GM21529 (cell line): ENCODE data around the gene SCYL2.
"Not testable (repeated sequence)": the region's sequence is repeated elsewhere in the genome, so short reads cannot be mapped to it uniquely, and the experiment has no call there.

Source experiments
- ATAC-seq: cut with Tn5 transposase; IDR thresholded peaks from one replicate; pipeline ENCODE4 v1.9.1; 2021; ENCODE audit not compliant: unreplicated experiment

Gene SCYL2, protein sequence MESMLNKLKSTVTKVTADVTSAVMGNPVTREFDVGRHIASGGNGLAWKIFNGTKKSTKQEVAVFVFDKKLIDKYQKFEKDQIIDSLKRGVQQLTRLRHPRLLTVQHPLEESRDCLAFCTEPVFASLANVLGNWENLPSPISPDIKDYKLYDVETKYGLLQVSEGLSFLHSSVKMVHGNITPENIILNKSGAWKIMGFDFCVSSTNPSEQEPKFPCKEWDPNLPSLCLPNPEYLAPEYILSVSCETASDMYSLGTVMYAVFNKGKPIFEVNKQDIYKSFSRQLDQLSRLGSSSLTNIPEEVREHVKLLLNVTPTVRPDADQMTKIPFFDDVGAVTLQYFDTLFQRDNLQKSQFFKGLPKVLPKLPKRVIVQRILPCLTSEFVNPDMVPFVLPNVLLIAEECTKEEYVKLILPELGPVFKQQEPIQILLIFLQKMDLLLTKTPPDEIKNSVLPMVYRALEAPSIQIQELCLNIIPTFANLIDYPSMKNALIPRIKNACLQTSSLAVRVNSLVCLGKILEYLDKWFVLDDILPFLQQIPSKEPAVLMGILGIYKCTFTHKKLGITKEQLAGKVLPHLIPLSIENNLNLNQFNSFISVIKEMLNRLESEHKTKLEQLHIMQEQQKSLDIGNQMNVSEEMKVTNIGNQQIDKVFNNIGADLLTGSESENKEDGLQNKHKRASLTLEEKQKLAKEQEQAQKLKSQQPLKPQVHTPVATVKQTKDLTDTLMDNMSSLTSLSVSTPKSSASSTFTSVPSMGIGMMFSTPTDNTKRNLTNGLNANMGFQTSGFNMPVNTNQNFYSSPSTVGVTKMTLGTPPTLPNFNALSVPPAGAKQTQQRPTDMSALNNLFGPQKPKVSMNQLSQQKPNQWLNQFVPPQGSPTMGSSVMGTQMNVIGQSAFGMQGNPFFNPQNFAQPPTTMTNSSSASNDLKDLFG

DNA sequence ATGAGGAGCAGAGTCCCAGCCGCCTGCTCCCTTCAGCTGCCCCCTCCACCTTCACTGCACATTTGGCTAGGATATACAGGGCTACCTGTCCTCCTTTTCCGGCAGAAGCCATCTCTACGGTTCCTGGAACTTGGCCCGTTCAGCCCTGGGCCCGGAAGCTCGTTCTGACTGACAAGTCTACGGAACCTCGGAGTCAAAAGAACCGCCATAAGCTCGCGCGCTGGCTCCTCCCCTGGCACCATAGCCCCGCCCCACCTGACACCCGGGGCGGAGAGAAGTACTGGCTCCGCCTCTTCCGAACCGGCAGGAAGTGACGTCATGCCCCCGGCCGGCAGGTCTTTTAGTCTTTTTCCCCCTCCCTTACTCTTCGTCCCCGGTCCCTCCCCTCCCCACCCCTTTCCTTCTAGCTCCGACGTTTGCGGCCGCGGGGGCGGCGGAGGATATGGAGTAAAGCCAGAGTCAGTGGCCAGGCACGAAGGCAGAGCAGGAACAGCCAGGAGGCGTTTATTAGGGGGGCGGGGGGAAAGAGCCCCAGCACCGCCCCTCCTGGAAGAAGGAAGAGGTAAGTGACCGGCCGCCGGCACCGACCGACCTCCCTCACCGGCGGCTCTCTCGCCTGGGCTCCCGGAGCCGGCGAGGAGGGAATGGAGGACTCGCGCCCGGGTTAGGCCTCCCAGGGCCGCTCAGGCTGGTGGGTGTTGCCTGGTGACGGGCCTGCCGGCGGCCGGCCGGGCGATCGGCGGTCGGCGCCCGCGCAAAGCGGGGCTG lies at the start of gene SCYL2, which contains the start of gene DEPDC4:
Gene SCYL2 (plus strand): TSS at position 343 of the 768 bp plus-strand sequence. CDS start 15,794 bp downstream, outside the sequence.
Gene DEPDC4 (minus strand): TSS at position 245 of the 768 bp plus-strand sequence. CDS start 3 bp downstream, at position 242.
- ATAC-seq: peak; percentile 90

DNA sequence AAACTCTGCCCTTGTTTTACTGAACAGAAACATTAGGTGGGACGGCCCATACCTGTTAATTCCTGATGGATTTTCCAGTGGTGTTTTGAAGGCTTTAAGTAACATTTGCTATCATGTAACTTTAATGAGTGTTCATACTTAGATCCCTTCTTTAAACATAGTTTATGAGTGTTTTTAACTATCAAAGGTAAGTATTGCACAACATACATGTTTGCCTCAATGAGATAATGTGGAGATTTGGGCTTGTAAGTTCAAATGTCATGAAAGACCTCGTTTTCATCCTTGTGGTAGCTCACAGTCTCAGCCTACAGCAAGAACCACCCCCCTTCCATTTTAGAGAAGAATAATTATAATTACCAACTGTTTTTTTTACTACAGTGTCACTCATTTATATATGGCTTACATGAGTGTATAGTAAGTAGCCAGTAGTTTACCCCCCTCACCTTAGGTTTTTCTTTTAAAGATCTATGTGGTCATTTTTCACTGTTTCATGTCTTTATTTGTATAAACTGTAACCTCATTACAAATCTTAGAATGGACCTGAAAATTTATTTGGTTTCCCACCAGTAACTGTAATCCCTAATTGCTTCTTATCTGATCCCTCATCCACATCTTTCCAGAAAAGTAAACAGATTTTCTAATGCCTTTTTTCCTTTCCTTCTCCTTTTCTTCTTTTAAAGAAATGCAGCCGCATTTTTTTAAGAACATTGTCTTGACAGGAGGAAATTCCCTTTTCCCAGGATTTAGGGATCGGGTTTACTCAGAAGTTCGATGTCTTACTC lies 47.5 kb upstream of the SCYL2 start:
- no peak for ATAC-seq

DNA sequence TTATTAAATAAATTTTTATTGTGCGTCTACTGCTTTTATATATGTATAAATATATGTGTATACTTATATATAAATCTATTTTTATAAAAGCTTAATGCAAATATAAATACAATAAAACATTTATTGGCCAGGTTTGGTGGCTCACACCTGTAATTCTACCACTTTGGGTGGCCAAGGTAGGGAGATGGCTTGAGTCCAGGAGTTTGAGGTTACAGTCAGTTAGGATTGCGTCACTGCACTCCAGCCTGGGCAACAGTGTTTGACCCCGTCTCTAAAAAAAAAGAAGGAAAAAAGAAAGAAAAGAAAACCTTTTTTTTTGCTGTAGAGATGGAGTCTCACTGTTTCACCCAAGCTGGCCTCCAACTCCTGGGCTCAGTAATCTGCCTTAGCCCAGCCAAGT lies 45.5 kb upstream of the SCYL2 start:
- no peak for ATAC-seq

DNA sequence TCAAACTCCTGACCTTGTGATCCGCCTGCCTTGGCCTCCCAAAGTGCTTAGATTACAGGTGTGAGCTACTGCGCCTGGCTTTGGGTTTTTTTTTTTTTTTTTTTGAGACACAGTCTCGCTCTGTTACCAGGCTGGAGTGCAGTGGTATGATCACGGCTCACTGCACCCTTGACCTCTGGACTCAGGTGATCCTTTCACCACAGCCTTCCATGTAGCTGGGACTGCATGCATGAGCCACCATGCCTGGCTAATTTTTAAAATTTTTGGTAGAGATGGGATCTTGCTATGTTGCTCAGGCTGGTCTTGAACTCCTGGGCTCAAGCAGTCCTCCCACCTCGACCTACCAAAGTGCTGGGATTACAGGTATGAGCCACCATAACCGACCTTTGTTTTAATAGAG lies 44.8 kb upstream of the SCYL2 start:
- not testable (repeated sequence) for ATAC-seq

DNA sequence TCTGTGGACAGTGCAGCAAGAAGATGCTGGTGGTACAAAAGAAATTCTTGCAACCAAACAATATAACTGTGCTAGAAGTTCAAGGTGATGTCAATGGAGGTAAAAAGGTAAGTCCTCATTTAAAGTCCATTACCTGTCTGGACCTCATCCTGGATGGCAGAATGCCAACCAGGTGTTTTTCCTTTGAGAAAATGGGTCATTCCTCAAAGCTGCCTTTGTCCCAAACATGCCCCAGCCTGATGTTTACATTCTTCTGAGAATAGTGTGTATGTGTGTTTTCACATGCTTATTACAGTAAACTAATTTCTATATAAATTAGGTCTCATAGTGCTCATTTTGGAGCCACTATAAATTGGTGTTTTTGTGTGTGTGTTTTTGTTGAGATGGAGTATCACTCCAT lies 41.5 kb upstream of the SCYL2 start:
- no peak for ATAC-seq

DNA sequence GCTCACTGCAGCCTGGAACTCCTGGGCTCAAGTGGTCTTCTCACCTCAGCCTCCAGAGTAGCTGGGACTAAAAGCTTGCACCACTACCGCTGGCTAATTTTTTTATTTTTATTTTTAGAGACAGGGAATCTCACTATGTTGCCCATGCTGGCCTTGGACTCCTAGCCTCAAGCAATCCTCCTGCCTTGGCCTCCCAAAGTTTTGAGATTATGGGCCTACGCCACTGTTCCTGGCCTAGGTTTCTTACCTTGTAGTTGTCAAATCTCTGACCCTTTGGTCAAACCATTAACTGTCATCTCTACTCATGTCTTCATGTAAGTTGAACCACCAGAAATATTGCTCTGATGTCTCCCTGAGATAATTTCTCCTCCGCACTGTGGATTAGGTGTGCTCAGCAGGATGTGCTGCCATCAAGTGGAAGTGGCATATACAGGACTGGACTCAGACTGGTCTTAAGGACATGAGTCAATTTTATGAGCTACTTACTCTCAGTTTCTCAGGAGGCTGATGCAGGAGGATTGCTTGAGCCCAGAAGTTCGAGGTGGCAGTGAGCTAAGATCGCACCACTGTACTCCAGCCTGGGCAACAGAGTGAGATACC lies 37.8 kb upstream of the SCYL2 start:
- no peak for ATAC-seq

DNA sequence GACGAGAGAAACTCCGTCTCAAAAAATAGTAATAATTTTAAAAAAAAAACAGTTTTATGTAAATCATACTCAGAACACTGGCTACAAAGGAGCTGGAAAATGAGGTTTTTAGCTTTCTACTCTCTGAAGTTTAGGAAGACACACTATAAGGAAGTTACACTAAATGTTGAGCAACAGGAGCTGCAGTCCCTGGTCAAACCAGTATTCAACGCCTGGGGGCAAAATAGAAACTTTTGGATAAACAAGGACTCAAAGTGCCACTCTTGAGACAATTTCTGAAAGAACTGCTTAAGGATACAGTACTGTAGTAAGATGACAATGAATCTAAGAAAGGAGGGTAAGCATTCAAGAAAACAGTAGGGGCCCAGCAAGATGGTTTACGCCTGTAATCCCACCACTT lies 37.1 kb upstream of the SCYL2 start:
- ATAC-seq: no peak

DNA sequence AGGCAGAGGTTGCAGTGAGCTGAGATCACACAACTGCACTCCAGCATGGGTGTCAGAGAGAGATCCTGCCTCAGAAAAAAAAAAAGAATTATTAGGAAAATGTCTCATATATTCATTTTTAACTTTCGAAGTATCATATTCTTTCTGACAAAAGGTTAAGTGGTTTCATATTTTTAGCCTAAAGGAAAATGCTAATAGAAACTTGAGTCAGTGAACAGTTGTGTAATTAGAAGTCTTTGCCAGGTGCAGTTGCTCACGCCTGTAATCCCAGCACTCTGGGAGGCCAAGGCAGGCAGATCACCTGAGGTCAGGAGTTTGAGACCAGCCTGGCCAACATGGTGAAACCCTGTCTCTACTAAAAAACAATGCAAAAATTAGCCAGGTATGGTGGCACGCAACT lies 35.1 kb upstream of the SCYL2 start:
- ATAC-seq: not testable (repeated sequence)

DNA sequence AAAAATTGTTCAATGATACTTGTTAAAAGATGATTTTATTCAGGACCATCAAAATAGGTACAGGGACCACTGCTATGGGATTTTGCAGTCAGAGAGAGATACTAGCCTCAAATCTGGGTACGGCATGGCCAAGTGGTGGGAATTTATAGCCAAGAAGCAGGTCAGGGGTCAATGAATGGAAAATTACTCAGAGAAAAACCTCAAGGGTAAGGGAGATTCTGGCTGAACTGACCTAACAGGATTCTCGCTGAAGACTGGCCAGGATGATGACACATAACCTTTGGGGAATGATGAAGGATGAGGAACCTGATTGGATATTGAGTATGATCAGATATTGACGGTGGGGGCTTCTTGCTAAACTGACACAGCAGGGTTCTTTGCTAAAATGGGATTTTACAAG lies 32.8 kb upstream of the SCYL2 start:
- ATAC-seq: no peak

DNA sequence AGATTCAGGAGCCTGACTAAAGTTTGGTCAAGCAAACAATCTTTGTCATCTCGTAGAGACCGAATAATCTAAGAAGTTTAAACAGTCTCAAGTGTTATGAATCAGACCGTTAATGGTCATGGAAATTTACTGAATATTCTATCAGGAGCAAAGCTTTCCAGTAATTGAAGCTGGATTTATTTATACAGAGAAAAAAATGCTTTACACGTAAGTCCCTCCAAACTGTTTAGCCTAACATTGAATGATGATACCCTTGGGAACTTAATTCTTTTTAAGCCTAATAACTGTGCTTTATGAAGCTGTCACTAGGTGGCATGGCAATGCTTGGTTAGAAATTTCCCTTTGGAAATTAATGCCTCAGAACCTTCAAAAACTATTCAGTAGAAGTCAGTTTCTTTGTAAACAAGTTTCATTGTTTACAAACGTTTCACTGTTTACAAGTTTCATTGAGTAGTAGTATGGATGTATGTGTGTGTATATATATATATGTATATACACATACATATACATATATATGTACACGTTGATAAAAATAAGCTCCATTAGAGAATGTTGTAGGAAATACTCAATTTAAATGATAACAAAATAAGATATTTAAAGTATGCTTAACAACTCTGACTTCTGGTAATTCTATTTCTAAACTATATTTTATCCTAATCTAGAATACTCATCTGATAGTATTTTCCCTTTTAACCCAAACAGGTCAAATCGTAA lies 32.2 kb upstream of the SCYL2 start:
- peak; percentile 63 for ATAC-seq

DNA sequence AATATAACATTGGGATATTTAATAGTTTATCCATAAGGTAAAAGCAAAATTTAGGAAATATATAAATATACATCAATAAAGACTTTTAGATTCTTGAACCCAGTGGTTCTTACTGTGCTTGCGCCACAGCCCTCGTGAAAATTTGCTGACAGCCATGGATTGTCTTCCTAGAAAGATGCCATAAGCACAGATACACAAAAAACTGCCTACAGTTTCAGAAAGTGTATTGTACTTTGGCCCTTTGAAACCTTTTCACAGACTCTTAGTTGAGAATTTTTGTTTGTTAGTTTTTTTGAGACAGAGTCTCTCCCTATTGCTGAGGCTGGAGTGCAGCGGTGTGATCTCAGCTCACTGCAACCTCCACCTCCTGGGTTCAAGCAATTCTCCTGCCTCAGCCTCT lies 28.2 kb upstream of the SCYL2 start:
- no peak for ATAC-seq

DNA sequence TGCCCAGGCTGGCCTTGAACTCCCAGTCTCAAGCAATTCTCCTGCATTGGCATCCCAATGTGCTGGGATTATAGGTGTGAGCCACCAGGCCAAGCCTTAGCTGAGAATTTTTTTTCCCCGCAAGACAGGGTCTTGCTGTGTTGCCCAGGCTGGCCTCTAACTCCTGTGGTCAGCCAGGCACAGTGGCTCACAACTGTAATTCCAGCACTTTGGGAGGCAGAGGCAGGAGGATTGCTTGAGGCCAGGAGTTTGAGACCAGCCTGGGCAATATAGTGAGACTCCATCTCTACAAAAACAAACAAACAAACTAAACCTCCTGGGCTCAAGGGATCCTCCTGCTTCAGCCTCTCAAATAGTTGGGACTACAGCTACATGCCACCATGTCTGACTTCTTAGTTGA lies 27.4 kb upstream of the SCYL2 start:
- ATAC-seq: no peak

DNA sequence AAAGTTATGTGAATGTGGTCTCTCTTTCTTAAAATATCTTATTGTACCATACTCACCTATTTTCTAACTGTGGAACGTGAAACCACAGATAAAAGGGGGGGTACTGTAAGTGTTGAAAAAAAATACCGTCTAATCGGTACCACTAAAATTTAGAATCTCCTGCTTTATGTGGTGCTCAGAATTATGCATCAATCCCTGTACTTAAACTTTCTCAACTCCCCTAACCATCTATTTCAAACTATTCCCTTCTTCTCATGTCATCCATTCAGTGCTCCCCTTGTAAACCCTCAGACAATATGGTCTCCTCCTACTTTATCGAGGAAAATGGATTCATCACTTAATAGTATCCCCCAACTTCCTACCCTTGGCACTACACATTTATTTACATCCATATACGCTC lies 23.8 kb upstream of the SCYL2 start:
- no peak for ATAC-seq

DNA sequence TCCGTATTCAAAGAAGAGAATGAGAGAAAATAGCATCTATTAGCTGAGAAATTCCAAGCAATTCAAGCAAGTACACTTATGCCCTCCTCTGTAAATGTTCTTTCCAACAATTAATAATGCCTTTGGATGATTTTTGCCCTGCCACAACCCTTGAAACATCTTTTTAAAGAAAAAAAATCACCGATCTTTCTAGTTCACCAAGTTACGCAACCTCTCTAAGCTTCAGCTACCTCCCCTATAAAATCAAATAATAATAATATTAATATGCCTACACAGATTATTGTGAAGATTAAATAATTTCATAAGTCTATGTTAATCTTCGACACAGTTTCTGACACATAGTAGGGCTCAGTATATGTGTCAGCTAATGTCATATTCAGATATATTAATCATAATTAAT lies 19.2 kb upstream of the SCYL2 start:
- no peak for ATAC-seq

DNA sequence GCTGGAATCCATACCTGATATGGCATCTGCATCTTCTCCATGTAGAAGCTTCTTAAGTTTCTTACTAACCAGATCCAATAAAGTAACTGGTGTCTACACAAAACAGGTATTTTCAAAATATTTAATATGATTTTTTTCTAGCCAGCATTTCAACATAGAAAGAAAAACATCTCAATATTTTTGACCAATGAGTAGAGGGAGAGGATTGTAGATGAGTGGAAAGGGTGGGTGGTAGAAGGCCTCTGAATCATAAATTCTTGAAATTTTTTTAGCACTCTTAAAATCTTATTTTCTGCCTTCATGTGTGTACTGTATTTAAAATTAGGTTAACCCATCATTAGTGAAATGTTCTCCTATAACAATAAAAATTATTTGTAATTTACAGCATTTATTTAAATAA lies 18.1 kb upstream of the SCYL2 start:
- no peak for ATAC-seq

DNA sequence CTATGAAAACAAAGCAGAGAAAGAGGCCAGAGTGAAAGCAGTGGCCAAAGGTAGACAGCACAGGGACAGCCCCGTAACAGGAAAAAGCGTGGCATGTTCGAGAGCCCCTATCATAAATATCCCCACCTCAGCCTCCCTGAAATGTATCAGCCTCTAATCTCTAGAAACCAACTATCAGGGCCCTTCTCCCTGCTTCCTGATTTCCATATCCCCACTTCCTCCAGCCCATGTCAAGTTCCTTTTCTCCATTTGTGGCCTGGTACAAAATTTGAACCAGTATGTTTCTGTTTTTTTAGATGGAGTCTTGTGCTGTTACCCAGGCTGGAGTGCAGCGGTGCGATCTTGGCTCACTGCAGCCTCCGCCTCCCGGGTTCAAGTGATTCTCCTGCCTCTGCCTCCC lies 17.0 kb upstream of the SCYL2 start:
- ATAC-seq: no peak

DNA sequence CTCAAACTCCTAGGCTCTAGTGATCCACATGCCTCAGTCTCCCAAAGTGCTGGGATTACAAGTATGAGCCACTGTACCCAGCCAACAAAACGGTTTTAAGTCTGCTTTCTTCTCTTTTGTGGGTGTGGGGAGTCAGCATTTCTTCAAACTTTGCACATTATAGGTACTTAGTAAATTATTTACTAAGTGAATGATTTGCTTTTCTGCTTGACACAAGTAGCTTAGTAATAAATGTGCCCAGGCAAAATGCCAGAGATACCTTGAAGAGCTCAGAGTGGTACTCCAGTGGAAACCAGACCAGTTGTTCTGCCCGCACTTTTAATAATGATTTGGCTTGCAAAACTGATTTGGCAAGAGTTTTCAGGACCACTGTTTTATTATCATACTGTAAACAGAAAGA lies 15.1 kb upstream of the SCYL2 start:
- no peak for ATAC-seq

DNA sequence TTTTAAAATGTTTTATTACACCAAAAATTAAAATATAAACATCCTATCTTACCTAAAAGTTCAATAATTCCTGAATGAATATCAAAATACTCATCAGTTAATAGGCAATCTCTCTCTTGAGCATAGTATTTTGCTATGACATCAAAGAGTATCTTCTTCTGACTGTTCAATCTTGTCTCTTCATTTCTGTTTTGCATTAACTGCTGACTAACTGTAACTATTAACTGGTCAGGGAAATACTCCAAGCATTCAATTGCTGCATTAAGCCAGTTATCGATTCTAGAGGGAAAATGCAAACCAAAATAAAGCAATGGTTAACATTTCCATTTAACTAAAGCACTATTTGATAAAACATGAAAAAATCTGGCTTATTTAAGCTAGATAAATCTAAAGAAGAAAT lies 13.5 kb upstream of the SCYL2 start:
- no peak for ATAC-seq

DNA sequence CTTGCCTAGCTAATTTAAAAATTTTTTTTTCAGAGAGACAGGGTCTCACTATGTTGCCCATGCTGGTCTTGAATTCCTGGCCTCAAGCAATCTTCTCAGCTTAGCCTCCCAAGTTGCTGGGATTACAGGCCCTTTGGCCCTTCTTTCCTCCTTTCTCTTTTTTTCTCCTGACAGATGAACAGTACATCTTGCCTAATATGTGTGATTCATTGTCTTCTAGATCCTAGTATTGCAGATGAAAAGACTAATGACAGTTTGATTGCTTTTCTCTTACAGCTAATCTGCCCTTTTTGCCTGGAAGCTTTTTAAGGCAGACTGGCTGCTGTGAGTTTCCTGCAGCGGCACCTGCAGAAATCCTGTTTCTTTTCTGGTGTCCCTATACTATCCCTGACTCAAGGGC lies 12.1 kb upstream of the SCYL2 start:
- ATAC-seq: no peak
